Kidney tubule cell (primary cell): Measurements from ENCODE around the gene COX17.

ENCODE experiments used
- DNase-seq: peaks from one replicate; pipeline ENCODE4 v3.0.0-alpha.2; 2018; ENCODE audit warnings: low spot score

COX17 gene

DNA sequence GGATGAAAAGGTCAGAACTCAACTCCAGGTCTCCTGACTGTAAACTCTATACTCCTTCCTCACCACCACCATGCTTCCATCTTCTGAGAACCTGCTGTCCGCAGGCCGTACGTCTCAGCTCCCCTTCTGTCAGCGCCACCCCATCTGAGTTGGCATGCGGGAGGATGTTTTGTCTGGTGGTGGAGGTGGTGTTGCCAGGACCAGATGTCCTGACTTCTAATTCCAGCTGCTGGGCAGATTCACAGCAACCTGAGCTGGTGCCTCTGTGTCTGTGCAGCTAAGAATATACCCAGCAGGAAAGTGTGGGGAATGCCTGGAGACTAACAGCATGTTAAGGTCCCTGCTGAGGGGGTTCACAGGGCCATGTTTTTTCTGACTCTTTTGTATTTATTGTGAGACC, 56.3 kb downstream of the COX17 start:
- DNase-seq, result no peak
